ENCODE results near the gene TAF6L. TPM values are rescaled to one million over a fixed set of nuclear protein-coding genes. Genes with fewer than 3 reads are reported as not detected.
"Not testable (repeated sequence)": the region's sequence is repeated elsewhere in the genome, so short reads cannot be mapped to it uniquely, and the experiment has no call there.

Gene TAF6L
- total RNA-seq, 1 donor from 2014 or later, result 51.7 TPM

DNA sequence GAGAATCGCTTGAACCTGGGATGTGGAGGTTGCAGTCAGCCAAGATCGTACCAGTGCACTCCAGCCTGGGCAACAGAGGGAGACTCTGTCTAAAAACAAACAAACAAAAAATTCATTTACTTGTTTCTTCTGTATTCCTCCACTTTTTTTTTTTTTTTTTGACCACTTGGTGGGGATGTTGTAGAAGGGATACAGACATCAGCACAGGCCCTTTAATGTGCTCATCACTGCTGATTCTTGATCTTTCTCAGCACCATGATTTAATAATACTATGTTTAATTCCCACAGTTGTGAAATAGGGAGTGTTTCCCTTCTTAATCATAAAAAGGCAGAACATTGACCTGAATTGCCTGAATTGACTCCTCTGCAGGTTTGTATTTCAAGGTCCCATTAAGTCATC is 38.4 kb upstream of the TAF6L start:
- peaks cover 46 to 47% of the 10 kb centered on the region in 2 donors for H3K36me3 ChIP-seq

DNA sequence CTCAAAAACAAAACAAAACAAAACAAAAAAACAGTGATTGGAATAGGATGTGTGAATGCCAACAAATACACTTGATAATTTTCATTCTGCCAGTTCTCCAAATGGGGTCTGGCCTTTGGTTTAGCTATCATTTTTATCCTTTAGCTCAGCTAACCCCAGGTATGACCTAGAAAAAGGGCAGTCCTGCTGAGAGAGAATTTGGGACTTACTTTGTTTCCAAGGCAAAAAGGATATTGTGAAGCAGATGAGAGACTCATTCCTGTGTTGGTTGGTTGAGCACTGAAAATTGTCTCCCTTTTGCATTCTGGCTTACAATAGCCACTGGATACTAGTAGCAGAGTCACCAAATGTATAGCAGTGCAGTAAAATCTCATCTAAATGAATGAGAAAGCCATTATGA is 34.0 kb upstream of the TAF6L start:
- intact Hi-C loops (cut with DNase I), result no loop called here
- peaks cover 70% of the 10 kb centered on the region in 2 donors for H3K36me3 ChIP-seq
- no peak overlapping the region for H3K27ac ChIP-seq

More for the DNA sequence above, 38.4 kb upstream of the TAF6L start:
- Histone ChIP-seq H3K4me3 (no peak overlapping the region), H3K27ac (no peak overlapping the region), H3K27me3 (no peaks in the 10 kb centered on the region), H3K9me3 (no peaks in the 10 kb centered on the region), H3K4me1 (peaks cover 5 to 24% of the 10 kb centered on the region in 2 donors)
- intact Hi-C loops (cut with DNase I), result no loop called here
- DNase-seq (ENCODE audit: low spot score in 2 of 2), result no peak
- TF ChIP-seq, protein P1, sequence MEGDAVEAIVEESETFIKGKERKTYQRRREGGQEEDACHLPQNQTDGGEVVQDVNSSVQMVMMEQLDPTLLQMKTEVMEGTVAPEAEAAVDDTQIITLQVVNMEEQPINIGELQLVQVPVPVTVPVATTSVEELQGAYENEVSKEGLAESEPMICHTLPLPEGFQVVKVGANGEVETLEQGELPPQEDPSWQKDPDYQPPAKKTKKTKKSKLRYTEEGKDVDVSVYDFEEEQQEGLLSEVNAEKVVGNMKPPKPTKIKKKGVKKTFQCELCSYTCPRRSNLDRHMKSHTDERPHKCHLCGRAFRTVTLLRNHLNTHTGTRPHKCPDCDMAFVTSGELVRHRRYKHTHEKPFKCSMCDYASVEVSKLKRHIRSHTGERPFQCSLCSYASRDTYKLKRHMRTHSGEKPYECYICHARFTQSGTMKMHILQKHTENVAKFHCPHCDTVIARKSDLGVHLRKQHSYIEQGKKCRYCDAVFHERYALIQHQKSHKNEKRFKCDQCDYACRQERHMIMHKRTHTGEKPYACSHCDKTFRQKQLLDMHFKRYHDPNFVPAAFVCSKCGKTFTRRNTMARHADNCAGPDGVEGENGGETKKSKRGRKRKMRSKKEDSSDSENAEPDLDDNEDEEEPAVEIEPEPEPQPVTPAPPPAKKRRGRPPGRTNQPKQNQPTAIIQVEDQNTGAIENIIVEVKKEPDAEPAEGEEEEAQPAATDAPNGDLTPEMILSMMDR (IDR thresholded peaks at IDR 0.05), result no peak

DNA sequence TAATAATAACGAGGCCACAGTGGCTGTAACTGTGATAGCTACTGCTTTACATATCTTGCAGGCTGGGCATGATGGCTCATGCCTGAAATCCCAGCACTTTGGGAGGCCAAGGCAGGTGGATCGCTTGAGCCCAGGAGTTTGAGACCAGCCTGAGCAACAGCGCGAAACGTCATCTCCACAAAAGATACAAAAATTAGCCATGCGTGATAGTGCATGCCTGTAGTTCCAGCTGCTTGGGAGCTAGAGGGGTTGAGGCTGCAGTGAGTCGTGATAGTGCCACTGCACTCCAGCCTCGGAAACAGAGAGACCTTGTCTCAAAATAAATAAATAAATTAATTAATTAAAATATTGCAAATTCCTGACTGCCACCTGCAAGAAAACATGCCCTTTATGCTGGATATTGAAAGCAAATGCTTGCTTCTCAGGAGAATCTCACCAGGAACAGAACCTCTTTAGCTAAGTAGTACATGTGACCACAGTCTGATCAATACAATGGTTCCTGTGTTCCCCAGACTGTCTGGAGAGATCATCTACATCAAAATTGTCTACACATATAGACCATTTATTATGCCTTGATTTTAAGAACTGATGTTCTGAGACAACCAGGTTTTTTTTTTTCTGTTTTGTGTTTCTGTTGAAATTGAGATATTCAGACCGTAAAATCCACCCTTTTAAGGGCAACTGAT is 23.6 kb upstream of the TAF6L start:
- H3K36me3 ChIP-seq, result peaks cover 0 to 11% of the 10 kb centered on the region in 2 donors
- intact Hi-C loops (cut with DNase I), result no loop called here
- H3K9me3 ChIP-seq, result no peaks in the 10 kb centered on the region
- no peaks in the 10 kb centered on the region for H3K27me3 ChIP-seq
- no peak overlapping the region for H3K4me3 ChIP-seq
- H3K4me1 ChIP-seq, result peaks cover 2% of the 10 kb centered on the region in 2 donors
- H3K27ac ChIP-seq, result no peak overlapping the region
- TF ChIP-seq, protein P1 (IDR thresholded peaks at IDR 0.05), result no peak
- DNase-seq (ENCODE audit: low spot score in 2 of 2), result no peak

More for the DNA sequence above, 34.0 kb upstream of the TAF6L start:
- TF ChIP-seq, protein P1 (IDR thresholded peaks at IDR 0.05), result no peak
- no peaks in the 10 kb centered on the region for H3K27me3 ChIP-seq
- no peaks in the 10 kb centered on the region for H3K9me3 ChIP-seq
- H3K4me3 ChIP-seq, result no peak overlapping the region
- DNase-seq (ENCODE audit: low spot score in 2 of 2), result no peak
- H3K4me1 ChIP-seq, result no peaks in the 10 kb centered on the region

DNA sequence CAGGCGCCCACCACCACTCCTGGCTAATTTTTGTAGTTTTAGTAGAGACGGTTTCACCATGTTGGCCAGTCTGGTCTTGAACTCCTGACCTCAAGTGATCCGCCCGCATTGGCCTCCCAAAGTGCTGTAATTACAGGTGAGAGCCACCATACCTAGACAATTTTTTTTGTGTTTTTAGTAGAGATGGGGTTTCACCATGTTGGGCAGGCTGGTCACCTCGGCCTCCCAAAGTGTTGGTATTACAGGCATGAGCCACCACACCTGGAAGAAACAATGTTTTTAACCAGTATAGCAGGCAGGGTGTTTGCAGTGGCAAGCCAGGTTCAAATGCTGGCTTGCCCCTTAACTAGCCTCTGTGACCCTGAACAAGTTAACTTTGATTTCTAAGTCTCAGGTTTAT is 21.3 kb upstream of the TAF6L start:
- DNase-seq (ENCODE audit: low spot score in 2 of 2); H3K27me3 ChIP-seq; intact Hi-C loops (cut with DNase I): not testable (repeated sequence)

DNA sequence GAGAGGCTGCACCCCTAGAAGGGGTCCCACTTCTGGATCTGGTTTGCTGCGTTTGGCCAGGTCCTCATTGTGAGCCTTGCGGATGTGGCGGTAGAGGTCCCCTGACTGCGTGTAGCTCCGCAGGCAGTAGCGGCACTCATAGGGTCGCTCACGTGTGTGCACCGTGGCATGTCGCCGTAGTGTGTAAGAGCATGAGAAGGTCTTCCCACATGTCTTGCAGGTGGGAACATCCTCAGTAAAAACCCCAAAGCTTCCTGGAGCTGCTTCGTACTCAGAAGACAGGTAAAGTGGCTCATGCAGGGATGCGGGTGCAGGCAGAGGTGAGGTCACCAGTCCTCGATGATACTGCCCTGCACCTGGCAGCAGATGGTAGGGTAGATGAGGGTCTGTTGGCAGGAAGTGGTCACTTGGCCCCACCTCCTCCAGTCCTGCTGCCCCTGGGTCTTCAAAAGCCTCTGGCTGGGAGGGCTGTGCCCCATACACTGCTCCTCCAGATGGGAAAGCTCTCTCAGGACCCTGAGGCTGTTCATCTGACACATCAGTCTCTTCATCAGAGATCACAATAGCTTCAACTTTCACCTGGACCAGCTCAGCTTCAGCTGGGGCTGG is 18.9 kb upstream of the TAF6L start:
- no peak overlapping the region for H3K27ac ChIP-seq
- intact Hi-C loops (cut with DNase I), result no loop called here

More for the DNA sequence above, 21.3 kb upstream of the TAF6L start:
- H3K36me3 ChIP-seq, result peaks cover 0 to 14% of the 10 kb centered on the region in 2 donors
- not testable (repeated sequence) for H3K4me3 ChIP-seq, H3K9me3 ChIP-seq, H3K27ac ChIP-seq
- H3K4me1 ChIP-seq, result peaks cover 11 to 15% of the 10 kb centered on the region in 2 donors

More for the DNA sequence above, 18.9 kb upstream of the TAF6L start:
- Histone ChIP-seq H3K4me1 (peaks cover 11 to 15% of the 10 kb centered on the region in 2 donors), H3K36me3 (peaks cover 0 to 14% of the 10 kb centered on the region in 2 donors), H3K4me3 (no peak overlapping the region), H3K27me3 (no peaks in the 10 kb centered on the region), H3K9me3 (no peaks in the 10 kb centered on the region)
- TF ChIP-seq, protein P1 (IDR thresholded peaks at IDR 0.05), result no peak
- DNase-seq (ENCODE audit: low spot score in 2 of 2), result no peak

Data from ascending aorta (tissue), 2 donors.